CD8-positive, alpha-beta memory T cell (primary cell): ENCODE measurements around the gene ZNF385C. TPM values are rescaled to one million over a fixed set of nuclear protein-coding genes. Genes with fewer than 3 reads are reported as not detected.

Source experiments
- CTCF ChIA-PET: fragments of 350-600 bp; sonication (Branson Sonifier 250); formaldehyde crosslinking; loops from one replicate; lab custom pipeline; 2021; ENCODE audit warnings: antibody characterized with exemption; lab: Charles Lee
- POLR2A ChIA-PET: fragments of 350-600 bp; sonication (Branson Sonifier 250); formaldehyde crosslinking; loops from one replicate; lab custom pipeline; 2021; ENCODE audit warnings: antibody characterized with exemption; lab: Charles Lee
- DNase-seq, 5 donors: peaks; one replicate each; pipeline versions ENCODE4 v3.0.0 to v3.0.0-alpha.2; 2020 to 2022; ENCODE audit warnings: mixed read lengths in 1 of 5
- H3K27ac ChIP-seq: one replicate; pipeline ENCODE4 v1.7.0; 2013; ENCODE audit warnings: low read depth, mild to moderate bottlenecking, low read length, moderate library complexity
- H3K27me3 ChIP-seq: 2 replicates; pipeline ENCODE4 v1.7.0; 2013; ENCODE audit warnings: low read length, mild to moderate bottlenecking; ENCODE audit not compliant: insufficient read depth, poor library complexity, severe bottlenecking
- H3K36me3 ChIP-seq: 2 replicates; pipeline ENCODE4 v1.7.0; 2013; ENCODE audit warnings: mild to moderate bottlenecking, low read length, moderate library complexity; ENCODE audit not compliant: insufficient read depth
- H3K4me1 ChIP-seq: 2 replicates; pipeline ENCODE4 v1.7.0; 2013; ENCODE audit warnings: mild to moderate bottlenecking, low read length, moderate library complexity; ENCODE audit not compliant: insufficient read depth
- H3K4me3 ChIP-seq: 2 replicates; pipeline ENCODE4 v1.7.0; 2013; ENCODE audit warnings: mild to moderate bottlenecking, low read length
- H3K9me3 ChIP-seq: 2 replicates; pipeline ENCODE4 v1.7.0; 2013; ENCODE audit warnings: mild to moderate bottlenecking, low read length
- H3K27ac Mint-ChIP-seq, 8 donors: one replicate each; pipeline ENCODE4 v1.8.0; 2020 to 2021; ENCODE audit warnings: mixed read lengths in 8 of 8, mild to moderate bottlenecking in 6 of 8, inconsistent platforms in 3 of 8, moderate library complexity in 3 of 8
- H3K27me3 Mint-ChIP-seq, 2 donors: one replicate each; pipeline ENCODE4 v1.8.0; 2020 to 2021; ENCODE audit warnings: mixed read lengths in 2 of 2, mild to moderate bottlenecking in 1 of 2, moderate library complexity in 1 of 2
- H3K36me3 Mint-ChIP-seq, 3 donors: one replicate each; pipeline ENCODE4 v1.8.0; 2020 to 2021; ENCODE audit warnings: mixed read lengths in 3 of 3, inconsistent platforms in 1 of 3, mild to moderate bottlenecking in 1 of 3
- H3K4me1 Mint-ChIP-seq, 3 donors: one replicate each; pipeline ENCODE4 v1.8.0; 2020 to 2021; ENCODE audit warnings: mixed read lengths in 3 of 3, inconsistent platforms in 1 of 3, mild to moderate bottlenecking in 1 of 3
- H3K4me3 Mint-ChIP-seq, 7 donors: one replicate each; pipeline ENCODE4 v1.8.0; 2020 to 2021; ENCODE audit warnings: mixed read lengths in 7 of 7, mild to moderate bottlenecking in 6 of 7, moderate library complexity in 4 of 7, inconsistent platforms in 2 of 7
- H3K9me3 Mint-ChIP-seq, 5 donors: one replicate each; pipeline ENCODE4 v1.8.0; 2020 to 2022; ENCODE audit warnings: mixed read lengths in 5 of 5, mild to moderate bottlenecking in 3 of 5, moderate library complexity in 2 of 5, inconsistent platforms in 1 of 5
- polyA plus RNA-seq: library from polyadenylated mRNA; unstranded; fragments of 300-500 nt; fragmentation: Illumina TruSeq; gene quantifications from one replicate; pipeline ENCODE4 v1.2.3, GENCODE V29; 2021
- total RNA-seq, 2 experiments: library from RNA; stranded (reverse); gene quantifications; one replicate each; pipeline ENCODE4 v1.2.3, GENCODE V29; 2021

Gene ZNF385C
- total and polyA plus RNA-seq, 3 experiments from 2014 or later = not detected

DNA sequence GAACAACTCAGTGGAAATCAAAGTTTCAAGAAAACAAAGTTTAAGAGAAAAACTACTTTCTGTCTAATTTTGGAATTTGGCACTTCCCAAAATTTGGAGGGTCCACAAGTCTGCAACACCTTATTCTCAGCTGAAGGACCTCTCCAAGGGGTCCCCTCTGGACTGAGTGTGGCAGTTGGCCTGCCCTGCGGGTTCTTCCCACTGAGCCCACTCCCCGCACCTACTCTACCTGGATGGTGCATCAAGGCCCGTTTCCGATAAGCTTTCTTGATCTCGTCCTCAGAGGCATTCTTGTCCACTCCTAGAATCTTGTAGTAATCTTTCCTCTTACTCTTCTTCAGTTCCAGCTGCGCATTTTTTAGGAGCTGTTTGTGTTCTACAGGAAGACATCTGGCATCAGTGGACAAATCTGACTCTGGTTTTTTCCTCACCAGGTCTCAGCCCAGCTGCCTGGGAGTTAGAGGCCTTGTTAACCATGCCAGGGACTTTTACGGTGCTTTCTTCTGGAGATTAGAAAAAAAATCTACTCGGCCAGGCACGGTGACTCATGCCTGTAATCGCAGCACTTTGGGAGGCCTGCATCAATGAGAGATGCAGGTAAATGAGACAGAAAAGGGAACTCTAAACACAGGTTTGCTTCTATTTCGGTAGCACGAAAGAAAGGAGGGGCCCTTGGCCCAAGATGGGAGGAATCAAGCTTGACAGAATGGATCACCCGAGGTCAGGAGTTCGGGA is 116.1 kb downstream of the ZNF385C start:
- H3K27ac ChIP-seq = no peak overlapping the region
- H3K4me1 ChIP-seq = no peaks in the 10 kb centered on the region
- H3K27me3 ChIP-seq = no peaks in the 10 kb centered on the region
- ChIA-PET CTCF (no interaction called here), POLR2A (no interaction called here)
- Mint-ChIP-seq H3K27ac (no peak overlapping the region), H3K9me3 (no peaks in the 10 kb centered on the region), H3K36me3 (peaks cover 0 to 84% (median 19%) of the 10 kb centered on the region in 3 donors), H3K27me3 (no peaks in the 10 kb centered on the region), H3K4me1 (peaks cover 0 to 4% (median 0%) of the 10 kb centered on the region in 3 donors), H3K4me3 (no peak overlapping the region)
- DNase-seq = no peak
- H3K4me3 ChIP-seq = no peak overlapping the region
- H3K36me3 ChIP-seq = peaks cover 55% of the 10 kb centered on the region
- H3K9me3 ChIP-seq = no peaks in the 10 kb centered on the region

DNA sequence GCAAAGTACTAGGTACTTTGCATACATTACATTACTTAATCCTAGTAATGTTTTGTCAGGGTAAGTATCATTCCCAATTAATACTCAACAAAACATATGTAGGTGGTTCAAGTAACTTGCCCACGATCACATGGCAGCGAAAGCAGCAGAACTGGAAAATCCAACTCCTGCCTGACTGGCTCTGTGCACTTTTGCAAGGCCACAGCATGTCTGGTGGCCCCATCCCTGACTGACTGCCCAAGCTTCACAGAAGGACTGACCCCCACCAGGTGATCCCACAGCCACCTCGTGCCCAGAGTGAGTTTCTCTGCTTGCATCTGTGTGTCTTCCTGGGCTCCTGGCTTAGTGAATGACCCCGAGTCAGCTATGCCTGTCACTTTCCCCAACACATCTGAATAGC is 120.3 kb downstream of the ZNF385C start:
- Histone ChIP-seq H3K36me3 (peaks cover 50% of the 10 kb centered on the region), H3K27ac (no peak overlapping the region), H3K9me3 (no peaks in the 10 kb centered on the region), H3K27me3 (no peaks in the 10 kb centered on the region), H3K4me3 (no peak overlapping the region), H3K4me1 (no peaks in the 10 kb centered on the region)
- no peaks in the 10 kb centered on the region for H3K27me3 Mint-ChIP-seq
- no peak for DNase-seq
- CTCF ChIA-PET = no interaction called here
- peaks cover 2 to 9% (median 3%) of the 10 kb centered on the region in 3 donors for H3K4me1 Mint-ChIP-seq
- H3K27ac Mint-ChIP-seq = peak overlapping the region in 2 of 8 donors; percentile 51 to 58
- no peaks in the 10 kb centered on the region for H3K9me3 Mint-ChIP-seq
- H3K4me3 Mint-ChIP-seq = no peak overlapping the region
- POLR2A ChIA-PET = no interaction called here
- peaks cover 0 to 87% (median 17%) of the 10 kb centered on the region in 3 donors for H3K36me3 Mint-ChIP-seq

DNA sequence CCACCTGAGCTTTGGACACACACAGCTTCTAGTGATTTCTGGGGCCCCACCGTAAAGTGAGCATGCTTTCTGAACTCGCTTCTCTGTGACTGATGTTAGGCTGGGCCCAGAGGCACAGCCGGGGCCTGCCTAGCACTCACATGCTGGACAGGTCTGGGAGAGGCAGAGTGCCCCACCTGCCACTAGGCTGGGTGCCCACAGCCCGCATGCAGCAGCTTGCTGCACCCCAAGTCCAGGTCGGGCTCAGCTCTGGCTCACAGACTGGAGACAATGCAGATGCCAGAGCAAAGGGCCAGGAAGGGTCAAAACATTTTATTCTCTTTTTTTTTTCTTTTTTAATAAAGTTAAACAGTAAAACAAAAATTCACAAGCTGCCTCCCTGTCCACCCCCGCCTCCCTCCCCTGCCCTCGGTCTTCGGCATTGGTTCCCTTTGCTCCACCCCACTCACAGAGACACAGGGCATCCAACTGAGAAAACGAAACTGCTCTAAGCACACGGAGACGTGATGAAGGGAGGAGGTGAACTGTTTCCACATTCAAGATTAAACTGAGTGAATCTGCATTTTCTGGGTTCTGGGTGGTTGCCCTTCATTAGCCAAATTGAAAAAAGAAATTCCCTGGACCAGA is 122.0 kb downstream of the ZNF385C start:
- no peak overlapping the region for H3K4me3 Mint-ChIP-seq
- Histone ChIP-seq H3K27me3 (no peaks in the 10 kb centered on the region), H3K36me3 (peaks cover 46% of the 10 kb centered on the region), H3K9me3 (no peaks in the 10 kb centered on the region), H3K4me1 (no peaks in the 10 kb centered on the region), H3K27ac (no peak overlapping the region), H3K4me3 (no peak overlapping the region)
- H3K9me3 Mint-ChIP-seq = no peaks in the 10 kb centered on the region
- ChIA-PET CTCF (interaction anchor here (1.7 kb wide), 1 partner anchor 35 kb away, joined by 3 read pairs; no protein-coding TSS in a partner anchor), POLR2A (no interaction called here)
- H3K36me3 Mint-ChIP-seq = peaks cover 0 to 84% (median 17%) of the 10 kb centered on the region in 3 donors
- H3K4me1 Mint-ChIP-seq = peaks cover 2 to 16% (median 11%) of the 10 kb centered on the region in 3 donors
- no peak for DNase-seq
- H3K27me3 Mint-ChIP-seq = no peaks in the 10 kb centered on the region
- H3K27ac Mint-ChIP-seq = peak overlapping the region in 3 of 8 donors; percentile 3 to 93 (median 5)

Other genes with a start within 250 kb of the ZNF385C start
- gene KLHL11, start 233.1 kb downstream of the ZNF385C start, total RNA-seq = 10 to 100 TPM; 24.7 to 26.9 TPM
- gene KLHL11, start 233.1 kb downstream of the ZNF385C start, polyA plus RNA-seq = 6.4 TPM
- 100 to 1,000 TPM; 188 to 189 TPM for gene ACLY, start 179.5 kb downstream of the ZNF385C start, total RNA-seq
- 70.6 TPM for gene ACLY, start 179.5 kb downstream of the ZNF385C start, polyA plus RNA-seq
- gene ODAD4, start 167.9 kb downstream of the ZNF385C start, total RNA-seq = under 1 TPM; 0.53 to 0.57 TPM
- gene ODAD4, start 167.9 kb downstream of the ZNF385C start, polyA plus RNA-seq = 0.10 TPM
- gene CNP, start 131.7 kb downstream of the ZNF385C start, total RNA-seq = 10 to 100 TPM; 70.3 to 71.6 TPM
- 35.3 TPM for gene CNP, start 131.7 kb downstream of the ZNF385C start, polyA plus RNA-seq
- gene DNAJC7, start 81.0 kb downstream of the ZNF385C start, total RNA-seq = 100 to 1,000 TPM; 111 TPM
- 74.6 TPM for gene DNAJC7, start 81.0 kb downstream of the ZNF385C start, polyA plus RNA-seq
- gene NKIRAS2, start 78.4 kb downstream of the ZNF385C start, total RNA-seq = 10 to 100 TPM; 29.4 to 31.3 TPM
- gene NKIRAS2, start 78.4 kb downstream of the ZNF385C start, polyA plus RNA-seq = 33.5 TPM
- gene C17orf113, start 47.9 kb downstream of the ZNF385C start, total RNA-seq = under 1 TPM; 0.15 to 0.20 TPM
- 0.10 TPM for gene C17orf113, start 47.9 kb downstream of the ZNF385C start, polyA plus RNA-seq
- 1 to 10 TPM; 8.1 to 9.7 TPM for gene DHX58, start 14.2 kb upstream of the ZNF385C start, total RNA-seq
- gene DHX58, start 14.2 kb upstream of the ZNF385C start, polyA plus RNA-seq = 10.7 TPM
- gene KAT2A, start 22.9 kb upstream of the ZNF385C start, total RNA-seq = 10 to 100 TPM; 52.5 to 53.3 TPM
- 8.5 TPM for gene KAT2A, start 22.9 kb upstream of the ZNF385C start, polyA plus RNA-seq
- gene HSPB9, start 24.3 kb upstream of the ZNF385C start, total RNA-seq = under 1 TPM; 0.11 to 0.15 TPM
- gene HSPB9, start 24.3 kb upstream of the ZNF385C start, polyA plus RNA-seq = not detected
- gene RAB5C, start 56.5 kb upstream of the ZNF385C start, total RNA-seq = 10 to 100 TPM; 61.3 to 64.3 TPM
- gene RAB5C, start 56.5 kb upstream of the ZNF385C start, polyA plus RNA-seq = 86.0 TPM
- gene KCNH4, start 82.7 kb upstream of the ZNF385C start, total RNA-seq = 1 to 10 TPM; 1.5 to 1.7 TPM
- gene KCNH4, start 82.7 kb upstream of the ZNF385C start, polyA plus RNA-seq = not detected
- not detected for gene HCRT, start 87.0 kb upstream of the ZNF385C start, total RNA-seq
- not detected for gene HCRT, start 87.0 kb upstream of the ZNF385C start, polyA plus RNA-seq
- 10 to 100 TPM; 18.4 to 21.7 TPM for gene GHDC, start 96.0 kb upstream of the ZNF385C start, total RNA-seq
- gene GHDC, start 96.0 kb upstream of the ZNF385C start, polyA plus RNA-seq = 23.1 TPM
- 100 to 1,000 TPM; 124 to 132 TPM for gene STAT5B, start 177.9 kb upstream of the ZNF385C start, total RNA-seq
- gene STAT5B, start 177.9 kb upstream of the ZNF385C start, polyA plus RNA-seq = 108 TPM
- gene STAT5A, start 190.0 kb upstream of the ZNF385C start, total RNA-seq = 100 to 1,000 TPM; 259 to 263 TPM
- gene STAT5A, start 190.0 kb upstream of the ZNF385C start, polyA plus RNA-seq = 90.3 TPM